ENCODE measurements around the gene FOCAD.

Gene FOCAD

DNA sequence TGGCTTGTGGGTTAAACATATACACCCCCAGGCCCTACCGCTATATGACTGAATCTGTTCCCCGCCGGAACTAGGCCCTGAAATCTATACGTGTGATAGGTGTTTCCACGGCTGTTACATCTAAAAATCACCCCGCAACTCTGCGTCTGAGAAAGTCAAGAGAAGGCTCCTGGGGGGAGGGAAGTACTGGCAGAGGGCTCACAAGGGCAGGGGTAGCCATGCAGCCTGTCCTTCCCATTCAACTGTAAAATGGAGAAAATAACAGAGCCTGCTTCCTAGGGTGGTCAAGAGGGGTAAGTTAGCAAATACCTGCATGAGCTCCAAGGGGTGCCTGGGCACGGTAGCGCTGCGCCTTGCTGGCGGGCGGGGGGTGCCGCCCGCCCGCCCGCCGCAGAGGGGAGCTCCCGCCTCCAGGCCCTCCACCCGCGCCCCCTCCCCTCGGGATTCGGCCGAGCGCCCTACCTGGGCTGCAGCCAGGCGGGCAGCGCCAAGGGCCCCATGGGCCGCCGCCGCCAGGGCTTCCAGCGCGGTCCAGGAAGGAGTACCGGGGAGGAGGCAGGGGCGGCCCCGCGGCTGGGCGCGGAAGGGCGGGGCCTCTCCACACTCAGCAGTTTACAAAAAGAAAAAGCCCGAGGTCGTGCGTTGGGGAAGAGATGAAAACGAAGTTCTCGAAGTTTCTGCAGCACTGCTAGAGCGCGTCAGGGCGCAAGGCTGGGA is 347.2 kb downstream of the FOCAD start, which contains the start of gene HACD4:
HACD4 (minus strand) TSS at position 550 of the 717 bp plus-strand sequence; CDS start at position 500, 50 bp downstream.
- peak within 1 kb of the TSS; percentile 58 for H3K4me3 ChIP-seq (ENCODE audit: low read depth, low read length)
- peak; percentile 40 for DNase-seq (ENCODE audit: low read depth)

DNA sequence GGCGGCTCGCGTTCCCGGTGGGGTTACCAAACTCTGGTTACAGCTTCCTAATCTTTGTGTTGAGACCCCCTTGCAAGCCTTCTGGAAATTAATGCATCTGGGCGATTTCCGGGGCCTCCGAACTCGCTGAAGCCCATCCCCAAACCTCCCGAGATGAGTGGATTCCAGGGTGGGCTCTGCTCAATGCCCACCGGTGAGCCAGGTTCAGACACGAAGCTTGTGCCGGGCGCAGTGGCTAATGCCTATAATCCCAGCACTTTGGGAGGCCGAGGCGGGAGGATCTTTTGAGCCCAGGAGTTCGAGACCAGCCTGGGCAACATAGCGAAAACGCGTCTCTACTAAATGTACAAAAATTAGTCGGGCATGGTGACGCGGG is 347.7 kb downstream of the FOCAD start:
- TF ChIP-seq, protein P1, sequence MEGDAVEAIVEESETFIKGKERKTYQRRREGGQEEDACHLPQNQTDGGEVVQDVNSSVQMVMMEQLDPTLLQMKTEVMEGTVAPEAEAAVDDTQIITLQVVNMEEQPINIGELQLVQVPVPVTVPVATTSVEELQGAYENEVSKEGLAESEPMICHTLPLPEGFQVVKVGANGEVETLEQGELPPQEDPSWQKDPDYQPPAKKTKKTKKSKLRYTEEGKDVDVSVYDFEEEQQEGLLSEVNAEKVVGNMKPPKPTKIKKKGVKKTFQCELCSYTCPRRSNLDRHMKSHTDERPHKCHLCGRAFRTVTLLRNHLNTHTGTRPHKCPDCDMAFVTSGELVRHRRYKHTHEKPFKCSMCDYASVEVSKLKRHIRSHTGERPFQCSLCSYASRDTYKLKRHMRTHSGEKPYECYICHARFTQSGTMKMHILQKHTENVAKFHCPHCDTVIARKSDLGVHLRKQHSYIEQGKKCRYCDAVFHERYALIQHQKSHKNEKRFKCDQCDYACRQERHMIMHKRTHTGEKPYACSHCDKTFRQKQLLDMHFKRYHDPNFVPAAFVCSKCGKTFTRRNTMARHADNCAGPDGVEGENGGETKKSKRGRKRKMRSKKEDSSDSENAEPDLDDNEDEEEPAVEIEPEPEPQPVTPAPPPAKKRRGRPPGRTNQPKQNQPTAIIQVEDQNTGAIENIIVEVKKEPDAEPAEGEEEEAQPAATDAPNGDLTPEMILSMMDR (IDR thresholded peaks at IDR 0.05; ENCODE audit: low read depth, low read length, missing control alignments): no peak
- peak overlapping the region; percentile 58 for H3K4me3 ChIP-seq (ENCODE audit: low read depth, low read length)
- DNase-seq (ENCODE audit: low read depth): no peak

More for the DNA sequence above, 347.2 kb downstream of the FOCAD start, which contains the start of gene HACD4:
- TF ChIP-seq, protein P1 (IDR thresholded peaks at IDR 0.05; ENCODE audit: low read depth, low read length, missing control alignments): no peak

DNA sequence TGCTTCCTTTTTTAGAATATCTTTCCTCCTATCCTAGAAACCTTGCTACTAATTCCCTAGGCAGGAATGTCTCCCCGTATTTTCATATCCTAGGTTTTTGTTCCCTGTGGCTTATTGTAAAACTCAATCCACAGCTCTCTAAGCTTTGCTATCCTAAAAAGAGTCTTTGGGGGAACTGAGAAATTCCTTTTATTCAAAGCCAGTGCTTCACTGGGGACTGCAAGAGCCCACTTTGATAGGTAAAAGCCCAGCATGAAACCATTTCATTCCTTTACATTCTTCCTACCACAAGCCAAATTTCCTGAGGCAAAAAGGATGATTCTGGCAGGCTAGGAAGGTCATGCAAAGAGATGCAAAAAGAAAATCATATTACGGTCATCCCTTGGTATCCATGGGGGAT is 353.2 kb downstream of the FOCAD start:
- DNase-seq (ENCODE audit: low read depth): no peak
- TF ChIP-seq, protein P1 (IDR thresholded peaks at IDR 0.05; ENCODE audit: low read depth, low read length, missing control alignments): no peak
- no peak overlapping the region for H3K4me3 ChIP-seq (ENCODE audit: low read depth, low read length)

DNA sequence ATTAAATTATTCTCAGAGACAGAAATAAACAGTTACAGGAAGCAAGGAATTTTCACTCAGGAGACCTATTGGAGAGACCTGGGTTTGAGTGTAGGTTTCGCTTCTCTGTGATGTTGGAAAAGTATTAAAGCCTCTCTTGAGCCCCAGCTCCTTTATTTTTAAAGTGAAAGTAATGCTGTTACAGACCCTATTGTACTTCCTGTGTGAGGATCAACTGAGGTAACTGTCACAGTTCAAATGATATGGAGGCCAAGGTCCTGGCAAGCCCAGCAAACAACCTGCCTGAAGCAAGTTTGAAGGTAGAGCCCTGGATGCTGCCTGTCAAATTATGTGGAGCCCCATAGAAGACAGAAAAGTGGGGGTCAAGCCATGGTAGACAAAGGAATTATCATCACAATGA is 355.2 kb downstream of the FOCAD start:
- TF ChIP-seq, protein P1 (IDR thresholded peaks at IDR 0.05; ENCODE audit: low read depth, low read length, missing control alignments): no peak
- H3K4me3 ChIP-seq (ENCODE audit: low read depth, low read length): no peak overlapping the region
- DNase-seq (ENCODE audit: low read depth): no peak

DNA sequence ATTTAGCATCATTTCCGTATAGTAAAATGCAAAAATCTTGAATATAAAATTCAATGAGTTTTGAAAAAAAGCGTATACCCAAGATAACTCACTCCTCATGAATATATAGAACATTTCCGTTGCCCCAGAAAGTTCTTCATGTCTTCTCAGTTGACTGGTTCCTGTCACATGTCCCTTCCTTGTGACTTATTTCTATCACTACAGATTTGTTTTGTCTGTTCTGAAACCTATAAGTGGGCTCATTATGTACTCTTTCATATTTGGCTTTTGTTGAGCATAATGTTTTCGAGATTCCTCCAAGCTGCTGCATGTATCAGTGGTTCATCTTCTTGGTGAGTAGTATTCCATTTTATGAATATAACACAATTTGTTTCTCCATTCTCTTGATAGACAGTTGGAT is 358.4 kb downstream of the FOCAD start:
- no peak overlapping the region for H3K4me3 ChIP-seq (ENCODE audit: low read depth, low read length)
- DNase-seq (ENCODE audit: low read depth): no peak
- TF ChIP-seq, protein P1 (IDR thresholded peaks at IDR 0.05; ENCODE audit: low read depth, low read length, missing control alignments): no peak

DNA sequence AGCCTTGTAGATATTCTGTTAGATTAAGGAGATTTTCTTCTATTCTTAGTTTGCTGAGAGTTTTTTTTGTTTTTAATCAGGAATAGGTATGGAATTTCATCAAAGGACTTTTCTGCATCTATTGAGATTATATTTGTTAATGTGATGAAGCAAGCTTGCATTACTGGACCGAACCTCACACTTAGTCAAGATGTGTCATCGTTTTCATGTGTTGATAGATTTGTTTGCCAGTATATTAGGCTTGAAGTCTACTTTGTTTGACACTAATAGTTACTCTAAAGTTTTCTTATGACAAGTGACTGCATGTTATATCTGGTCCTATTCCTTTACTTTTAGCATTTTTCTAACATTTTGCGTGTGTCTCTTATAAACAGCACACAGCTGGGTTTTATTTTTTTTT is 359.8 kb downstream of the FOCAD start:
- TF ChIP-seq, protein P1 (IDR thresholded peaks at IDR 0.05; ENCODE audit: low read depth, low read length, missing control alignments): no peak
- no peak overlapping the region for H3K4me3 ChIP-seq (ENCODE audit: low read depth, low read length)
- DNase-seq (ENCODE audit: low read depth): no peak

Data from GM12864 (cell line).